ENCODE measurements around the gene SLC38A9. TPM values are rescaled to one million over a fixed set of nuclear protein-coding genes. Genes with fewer than 3 reads are reported as not detected.
A peak's percentile ranks its signal among the peaks of the same experiment; 100 is the strongest.

The SLC38A9 gene
- total and polyA plus RNA-seq, 9 of the 15 experiments (the other 6 are each of a cell fraction or from before 2014, with no cell fraction given), result 14.0 to 34.5 (median 20.7) TPM

- POLR2A ChIA-PET, result no interaction called here
- no peak overlapping the region for H2AFZ ChIP-seq (ENCODE audit: low read depth, low read length)
- H3K36me3 ChIP-seq (ENCODE audit: control insufficient read depth, insufficient read depth, low read length), result peaks cover 9% of the 10 kb centered on the region
- ATAC-seq (no peak), FAIRE-seq (peak; percentile 26), DNase-seq (ENCODE audit: extremely low read depth in 1 of 4, low spot score in 3 of 4) (no peak)
- in situ Hi-C loops (cut with MboI), result no loop called here
- H3K27ac ChIP-seq (ENCODE audit: extremely low read depth, low read depth, low read length), result no peak overlapping the region
- no peaks in the 10 kb centered on the region for H3K4me1 ChIP-seq (replicated peaks in 1 of 2; ENCODE audit: control insufficient read depth in 2 of 2, insufficient read depth in 2 of 2, low read length in 2 of 2)
- BruUV-seq (replicated peaks), result no TSS peak
- CTCF ChIA-PET (ENCODE audit: low intra/inter-chr PET ratio), result no interaction called here
- intact Hi-C loops (cut with micrococcal nuclease), result no loop called here
- H3K27me3 ChIP-seq (ENCODE audit: control insufficient read depth in 2 of 2, insufficient read depth in 2 of 2, low read length in 2 of 2), result no peaks in the 10 kb centered on the region
- H3K9me1 ChIP-seq (ENCODE audit: control insufficient read depth, insufficient read depth, low read length), result no peaks in the 10 kb centered on the region
- no peak overlapping the region for H3K4me3 ChIP-seq
- H4K20me1 ChIP-seq (replicated peaks; ENCODE audit: control insufficient read depth, insufficient read depth, low read length), result no peaks in the 10 kb centered on the region
- H3K4me2 ChIP-seq (ENCODE audit: insufficient read depth, low read length), result no peak overlapping the region
- H3K9me3 ChIP-seq (replicated peaks; ENCODE audit: control insufficient read depth, insufficient read depth, low read depth, low read length), result no peaks in the 10 kb centered on the region
- H3K9ac ChIP-seq (ENCODE audit: insufficient read depth in 1 of 2, low read depth in 2 of 2, low read length in 2 of 2), result no peak overlapping the region
- no peak for TF ChIP-seq PPARD (CRISPR knock-in tag; IDR thresholded peaks at IDR 0.05)
- TF ChIP-seq FIP1L1 (IDR thresholded peaks at IDR 0.05; ENCODE audit: low read depth, low read length, poor library complexity, severe bottlenecking), result no peak
- TF ChIP-seq ATF3 (IDR thresholded peaks at IDR 0.05), result no peak
- TF ChIP-seq ATF3 (CRISPR knock-in tag; conservative IDR thresholded peaks at IDR 0.05), result no peak
- no peak for TF ChIP-seq MAZ (CRISPR knock-in tag; conservative IDR thresholded peaks at IDR 0.05 in 1 of 2, IDR thresholded peaks at IDR 0.05 in 1 of 2)
- no peak for TF ChIP-seq PRDM10 (IDR thresholded peaks at IDR 0.05; ENCODE audit: partially characterized antibody)
- TF ChIP-seq SIN3B (IDR thresholded peaks at IDR 0.05; ENCODE audit: low read depth), result no peak
- TF ChIP-seq SMARCB1 (IDR thresholded peaks at IDR 0.05; ENCODE audit: insufficient read length, low read depth), result no peak
- TF ChIP-seq SUPT5H (IDR thresholded peaks at IDR 0.05), result no peak
- no peak for TF ChIP-seq TBL1XR1 (IDR thresholded peaks at IDR 0.05; ENCODE audit: low read length in 2 of 2)
- TF ChIP-seq POLR2H (tag; IDR thresholded peaks at IDR 0.05; ENCODE audit: low read depth), result no peak
- no peak for TF ChIP-seq ZBTB43 (CRISPR knock-in tag; IDR thresholded peaks at IDR 0.05)
- TF ChIP-seq SAP30 (IDR thresholded peaks at IDR 0.05; ENCODE audit: borderline replicate concordance, insufficient read depth, low read depth, low read length, poor library complexity, severe bottlenecking), result no peak
- no peak for TF ChIP-seq KLF16 (IDR thresholded peaks at IDR 0.05)
- no peak for TF ChIP-seq ZNF79 (CRISPR knock-in tag; IDR thresholded peaks at IDR 0.05; ENCODE audit: low read depth)
- TF ChIP-seq CSDE1 (IDR thresholded peaks at IDR 0.05), result no peak
- no peaks in the 10 kb centered on the region for H3K79me2 ChIP-seq (ENCODE audit: control insufficient read depth, insufficient read depth, low read length)
Observed at GRCh38 chr5:55668356-55668755, 43.8 kb downstream of the SLC38A9 start.
